ENCODE results near the gene POLR1E.

- TF ChIP-seq, protein P1, sequence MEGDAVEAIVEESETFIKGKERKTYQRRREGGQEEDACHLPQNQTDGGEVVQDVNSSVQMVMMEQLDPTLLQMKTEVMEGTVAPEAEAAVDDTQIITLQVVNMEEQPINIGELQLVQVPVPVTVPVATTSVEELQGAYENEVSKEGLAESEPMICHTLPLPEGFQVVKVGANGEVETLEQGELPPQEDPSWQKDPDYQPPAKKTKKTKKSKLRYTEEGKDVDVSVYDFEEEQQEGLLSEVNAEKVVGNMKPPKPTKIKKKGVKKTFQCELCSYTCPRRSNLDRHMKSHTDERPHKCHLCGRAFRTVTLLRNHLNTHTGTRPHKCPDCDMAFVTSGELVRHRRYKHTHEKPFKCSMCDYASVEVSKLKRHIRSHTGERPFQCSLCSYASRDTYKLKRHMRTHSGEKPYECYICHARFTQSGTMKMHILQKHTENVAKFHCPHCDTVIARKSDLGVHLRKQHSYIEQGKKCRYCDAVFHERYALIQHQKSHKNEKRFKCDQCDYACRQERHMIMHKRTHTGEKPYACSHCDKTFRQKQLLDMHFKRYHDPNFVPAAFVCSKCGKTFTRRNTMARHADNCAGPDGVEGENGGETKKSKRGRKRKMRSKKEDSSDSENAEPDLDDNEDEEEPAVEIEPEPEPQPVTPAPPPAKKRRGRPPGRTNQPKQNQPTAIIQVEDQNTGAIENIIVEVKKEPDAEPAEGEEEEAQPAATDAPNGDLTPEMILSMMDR (IDR thresholded peaks at IDR 0.05; ENCODE audit: low read depth, low read length, poor library complexity, severe bottlenecking) = no peak
- TF ChIP-seq EZH2phosphoT487 (IDR thresholded peaks at IDR 0.05; ENCODE audit: borderline replicate concordance, low read length) = no peak
These were observed 53.9 kb downstream of the POLR1E start for GRCh38 chr9:37539634-37540033.
